ENCODE measurements around the gene TLX1.
"Not testable (repeated sequence)": the region's sequence is repeated elsewhere in the genome, so short reads cannot be mapped to it uniquely, and the experiment has no call there.

TLX1 gene

GRCh38 chr10:101152316-101152715, 21.2 kb downstream of the TLX1 start:
- DNase-seq (ENCODE audit: low spot score), result no peak

GRCh38 chr10:101154506-101154905, 23.4 kb downstream of the TLX1 start:
- DNase-seq (ENCODE audit: low spot score), result not testable (repeated sequence)

GRCh38 chr10:101155896-101156295, 24.8 kb downstream of the TLX1 start:
- no peak for DNase-seq (ENCODE audit: low spot score)

- DNase-seq (ENCODE audit: low spot score), result no peak
Observed at GRCh38 chr10:101157756-101158458, 26.8 kb downstream of the TLX1 start.

GRCh38 chr10:101158459-101159058, 27.5 kb downstream of the TLX1 start:
- DNase-seq (ENCODE audit: low spot score), result no peak

GRCh38 chr10:101161494-101162299, 30.6 kb downstream of the TLX1 start:
- peak; percentile 87 for DNase-seq (ENCODE audit: low spot score)

- DNase-seq (ENCODE audit: low spot score), result no peak
Observed at GRCh38 chr10:101162677-101163076, 31.6 kb downstream of the TLX1 start.

GRCh38 chr10:101164020-101164419, 32.9 kb downstream of the TLX1 start:
- DNase-seq (ENCODE audit: low spot score), result no peak

GRCh38 chr10:101165736-101166135, 34.6 kb downstream of the TLX1 start:
- DNase-seq (ENCODE audit: low spot score), result no peak

- no peak for DNase-seq (ENCODE audit: low spot score)
Observed at GRCh38 chr10:101166430-101166829, 35.3 kb downstream of the TLX1 start.

GRCh38 chr10:101172741-101173140, 41.6 kb downstream of the TLX1 start:
- no peak for DNase-seq (ENCODE audit: low spot score)

- DNase-seq (ENCODE audit: low spot score), result no peak
Observed at GRCh38 chr10:101174319-101174718, 43.2 kb downstream of the TLX1 start.

- no peak for DNase-seq (ENCODE audit: low spot score)
Observed at GRCh38 chr10:101176577-101176976, 45.5 kb downstream of the TLX1 start.

GRCh38 chr10:101182936-101183335, 51.8 kb downstream of the TLX1 start:
- DNase-seq (ENCODE audit: low spot score), result no peak

- no peak for DNase-seq (ENCODE audit: low spot score)
Observed at GRCh38 chr10:101183458-101184183, 52.5 kb downstream of the TLX1 start.

Measured in Ammon's horn (tissue), 1 donor.